ENCODE measurements around the gene ADAM17. TPM values are rescaled to one million over a fixed set of nuclear protein-coding genes. Genes with fewer than 3 reads are reported as not detected.

ADAM17 gene
- total and polyA plus RNA-seq, 2 of the 8 experiments (the other 6 are each of a cell fraction or from before 2014, with no cell fraction given): 6.5 to 23.5 TPM

DNA sequence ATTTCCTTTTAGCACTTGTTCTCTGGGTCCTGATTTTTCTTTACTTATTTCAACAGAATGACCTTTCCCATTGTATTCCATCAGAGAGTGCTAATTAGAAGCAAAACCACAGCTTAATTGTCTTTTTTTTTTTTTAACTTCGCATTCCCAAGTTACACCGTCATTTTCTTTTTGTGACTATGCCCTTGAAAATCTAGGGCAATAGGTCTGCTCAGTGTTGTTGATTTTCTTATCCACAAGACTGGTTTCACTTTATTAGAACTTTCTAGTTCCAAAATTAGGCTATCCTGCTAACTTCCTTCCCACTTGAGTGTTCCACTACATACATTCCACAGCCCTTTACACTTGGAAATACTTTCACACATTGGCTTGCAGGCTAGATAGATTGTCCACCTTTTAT, 18.7 kb upstream of the ADAM17 start (continued):
- TF ChIP-seq CTCF (IDR thresholded peaks at IDR 0.05; ENCODE audit: control extremely low read depth in 1 of 3, insufficient read depth in 1 of 3, low read depth in 1 of 3, low read length in 3 of 3) (no peak), RAD21 (IDR thresholded peaks at IDR 0.05 in 1 of 2, conservative IDR thresholded peaks at IDR 0.05 in 1 of 2; ENCODE audit: low read depth in 2 of 2, low read length in 2 of 2) (no peak), ATF3 (IDR thresholded peaks at IDR 0.05; ENCODE audit: insufficient read depth, low read depth, low read length) (no peak), PHF8 (conservative IDR thresholded peaks at IDR 0.05; ENCODE audit: low read depth, low read length) (no peak)

Measured in H1 (cell line).